Breast epithelium (tissue), 3 donors: ENCODE data around the gene C11orf65.
"Not testable (repeated sequence)": the region's sequence is repeated elsewhere in the genome, so short reads cannot be mapped to it uniquely, and the experiment has no call there.

Experiments
- CTCF ChIP-seq, 3 donors: fragments of 450-650 bp; IDR thresholded peaks; one replicate each; pipeline ENCODE4 v1.5.1; 2016 to 2017; ENCODE audit warnings: antibody characterized with exemption in 3 of 3, mild to moderate bottlenecking in 3 of 3, moderate library complexity in 3 of 3
- POLR2A ChIP-seq: fragments of 450-650 bp; IDR thresholded peaks from one replicate; pipeline ENCODE4 v1.6.1; 2016; ENCODE audit warnings: antibody characterized with exemption, mild to moderate bottlenecking, moderate library complexity
- POLR2AphosphoS5 ChIP-seq, 3 donors: sonication (generic); formaldehyde crosslinking; IDR thresholded peaks; one replicate each; pipeline ENCODE4 v1.6.1; 2017; ENCODE audit warnings: antibody characterized with exemption in 3 of 3

GRCh38 chr11:108441445-108441844 is 25.9 kb downstream of the C11orf65 start:
- not testable (repeated sequence) for TF ChIP-seq CTCF (IDR thresholded peaks at IDR 0.05); POLR2AphosphoS5 (IDR thresholded peaks at IDR 0.05); POLR2A
